PC-3 (cell line): ENCODE results near the gene ACTMAP. TPM values are rescaled to one million over a fixed set of nuclear protein-coding genes. Genes with fewer than 3 reads are reported as not detected.
"Not testable (repeated sequence)": the region's sequence is repeated elsewhere in the genome, so short reads cannot be mapped to it uniquely, and the experiment has no call there.

ENCODE experiments used
- ATAC-seq: fragments of 200-7000 bp; cut with Tn5 transposase; 2 replicates; pipeline ENCODE4 v1.9.1; 2020; ENCODE audit warnings: mild to moderate bottlenecking, moderate library complexity
- BruUV-seq: library from RNA; stranded (reverse); fragments of 400-500 nt; replicated peaks from 2 replicates; lab custom pipeline; 2021; lab: Mats Ljungman, UMichigan
- CTCF ChIA-PET: fragments of 300-600 bp; sonication (Branson Sonifier 250); formaldehyde crosslinking; loops from one replicate; lab custom pipeline; 2022; ENCODE audit warnings: antibody characterized with exemption; lab: Charles Lee
- POLR2A ChIA-PET: fragments of 300-600 bp; sonication (Branson Sonifier 250); formaldehyde crosslinking; loops from one replicate; lab custom pipeline; 2022; ENCODE audit warnings: antibody characterized with exemption; ENCODE audit not compliant: unreplicated experiment; lab: Charles Lee
- DNase-seq: peaks from one replicate; pipeline ENCODE4 v3.0.0-alpha.2; 2015
- H2AFZ ChIP-seq: fragments of 300-600 bp; sonication (generic); 2 replicates; pipeline ENCODE4 v1.6.0; 2016; ENCODE audit warnings: antibody characterized with exemption, low read length
- H3F3A ChIP-seq: fragments of 300-600 bp; sonication (generic); one replicate; pipeline ENCODE4 v1.6.0; 2017; ENCODE audit warnings: antibody characterized with exemption, low read length, control low read depth, mild to moderate bottlenecking; ENCODE audit not compliant: unreplicated experiment
- H3K27ac ChIP-seq: fragments of 300-600 bp; sonication (generic); 2 replicates; pipeline ENCODE4 v1.5.1; 2016; ENCODE audit warnings: mild to moderate bottlenecking, low read length
- H3K27me3 ChIP-seq: fragments of 300-600 bp; sonication (generic); 2 replicates; pipeline ENCODE4 v1.6.1; 2016; ENCODE audit warnings: low read length, mixed read lengths
- H3K36me3 ChIP-seq: fragments of 300-600 bp; sonication (generic); 2 replicates; pipeline ENCODE4 v1.6.1; 2016; ENCODE audit warnings: low read depth, mixed run types, low read length, mixed read lengths
- H3K4me1 ChIP-seq: fragments of 300-600 bp; sonication (generic); 2 replicates; pipeline ENCODE4 v1.5.1; 2016; ENCODE audit warnings: low read length; ENCODE audit not compliant: insufficient read depth
- H3K4me2 ChIP-seq: fragments of 300-600 bp; sonication (generic); 2 replicates; pipeline ENCODE4 v1.6.0; 2016; ENCODE audit warnings: low read length
- H3K4me3 ChIP-seq: fragments of 300-600 bp; sonication (generic); 2 replicates; pipeline ENCODE4 v1.5.1; 2016; ENCODE audit warnings: mild to moderate bottlenecking, low read length, mixed read lengths
- H3K79me2 ChIP-seq: fragments of 300-600 bp; sonication (generic); 2 replicates; pipeline ENCODE4 v1.6.1; 2017; ENCODE audit warnings: low read length, mixed read lengths
- H3K9ac ChIP-seq: fragments of 300-600 bp; sonication (generic); 2 replicates; pipeline ENCODE4 v1.6.0; 2016; ENCODE audit warnings: mild to moderate bottlenecking, low read length
- H3K9me2 ChIP-seq: fragments of 300-600 bp; sonication (generic); replicated peaks from 2 replicates; pipeline ENCODE4 v1.6.1; 2016; ENCODE audit warnings: mixed run types, low read length, mixed read lengths
- H3K9me3 ChIP-seq: fragments of 300-600 bp; sonication (generic); 2 replicates; pipeline ENCODE4 v1.6.1; 2016; ENCODE audit warnings: low read length, mixed read lengths
- H4K20me1 ChIP-seq: fragments of 300-600 bp; sonication (generic); 2 replicates; pipeline ENCODE4 v1.6.1; 2016; ENCODE audit warnings: low read length, mixed read lengths
- EZH2 ChIP-seq: fragments of 300-600 bp; sonication (generic); IDR thresholded peaks from one replicate; pipeline ENCODE4 v1.6.1; 2017; ENCODE audit warnings: antibody characterized with exemption, mild to moderate bottlenecking, low read length; ENCODE audit not compliant: unreplicated experiment
- EZH2phosphoT487 ChIP-seq: fragments of 300-600 bp; sonication (generic); IDR thresholded peaks from 2 replicates; pipeline ENCODE4 v1.6.1; 2018; ENCODE audit warnings: mild to moderate bottlenecking, antibody characterized with exemption, low read length, borderline replicate concordance
- intact Hi-C: fragments of 100-400 bp; cut with micrococcal nuclease; formaldehyde crosslinking; loops from 2 replicates; pipeline ENCODE4 v1.9.0; 2023
- total RNA-seq: library from RNA; depleted of rRNA; stranded (reverse); fragments of >200 nt; gene quantifications from 2 replicates; pipeline ENCODE4 v1.2.3, GENCODE V29; 2014
- TF ChIP-seq, protein P1 (sequence below): fragments of 300-600 bp; sonication (generic); conservative IDR thresholded peaks from 2 replicates; pipeline ENCODE4 v1.5.1; 2017; ENCODE audit warnings: antibody characterized with exemption, low read depth, mild to moderate bottlenecking, low read length

The ACTMAP gene
- total RNA-seq, 1 experiment from 2014 or later, result 0.40 TPM

DNA sequence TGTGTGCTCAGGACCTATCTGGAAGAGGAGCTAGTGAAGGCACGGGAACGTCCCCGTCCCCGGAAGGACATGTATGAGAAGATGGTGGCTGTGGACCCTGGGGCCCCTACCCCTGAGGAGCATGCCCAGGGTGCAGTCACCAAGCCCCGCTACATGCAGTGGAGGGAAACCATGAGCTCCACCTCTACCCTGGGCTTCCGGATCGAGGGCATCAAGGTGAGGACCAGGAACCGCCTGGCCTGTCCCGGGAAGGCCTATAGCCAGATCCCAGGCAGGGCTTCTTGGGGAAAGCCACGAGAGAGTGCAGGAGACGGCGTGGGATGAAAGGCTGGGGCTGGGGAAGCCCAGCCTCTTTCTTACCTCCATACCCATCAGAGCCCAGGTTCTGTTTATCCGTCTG, 17.1 kb downstream of the ACTMAP start:
- H4K20me1 ChIP-seq, result no peaks in the 10 kb centered on the region
- no peak overlapping the region for H3K27ac ChIP-seq
- ChIA-PET CTCF (no interaction called here), POLR2A (no interaction called here)
- H2AFZ ChIP-seq, result no peak overlapping the region
- H3K27me3 ChIP-seq, result no peaks in the 10 kb centered on the region
- intact Hi-C loops, result no loop called here
- no peak for DNase-seq
- TF ChIP-seq EZH2, result no peak
- TF ChIP-seq EZH2phosphoT487, result no peak
- TF ChIP-seq, protein P1, sequence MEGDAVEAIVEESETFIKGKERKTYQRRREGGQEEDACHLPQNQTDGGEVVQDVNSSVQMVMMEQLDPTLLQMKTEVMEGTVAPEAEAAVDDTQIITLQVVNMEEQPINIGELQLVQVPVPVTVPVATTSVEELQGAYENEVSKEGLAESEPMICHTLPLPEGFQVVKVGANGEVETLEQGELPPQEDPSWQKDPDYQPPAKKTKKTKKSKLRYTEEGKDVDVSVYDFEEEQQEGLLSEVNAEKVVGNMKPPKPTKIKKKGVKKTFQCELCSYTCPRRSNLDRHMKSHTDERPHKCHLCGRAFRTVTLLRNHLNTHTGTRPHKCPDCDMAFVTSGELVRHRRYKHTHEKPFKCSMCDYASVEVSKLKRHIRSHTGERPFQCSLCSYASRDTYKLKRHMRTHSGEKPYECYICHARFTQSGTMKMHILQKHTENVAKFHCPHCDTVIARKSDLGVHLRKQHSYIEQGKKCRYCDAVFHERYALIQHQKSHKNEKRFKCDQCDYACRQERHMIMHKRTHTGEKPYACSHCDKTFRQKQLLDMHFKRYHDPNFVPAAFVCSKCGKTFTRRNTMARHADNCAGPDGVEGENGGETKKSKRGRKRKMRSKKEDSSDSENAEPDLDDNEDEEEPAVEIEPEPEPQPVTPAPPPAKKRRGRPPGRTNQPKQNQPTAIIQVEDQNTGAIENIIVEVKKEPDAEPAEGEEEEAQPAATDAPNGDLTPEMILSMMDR, result no peak
- no peaks in the 10 kb centered on the region for H3K79me2 ChIP-seq
- no peak overlapping the region for H3K4me3 ChIP-seq
- H3F3A ChIP-seq, result no peaks in the 10 kb centered on the region
- no peak for ATAC-seq
- no peak overlapping the region for H3K4me2 ChIP-seq
- no peaks in the 10 kb centered on the region for H3K4me1 ChIP-seq
- H3K36me3 ChIP-seq, result peaks cover 22% of the 10 kb centered on the region
- BruUV-seq, result no TSS peak
- no peaks in the 10 kb centered on the region for H3K9me2 ChIP-seq
- no peak overlapping the region for H3K9ac ChIP-seq
- H3K9me3 ChIP-seq, result no peaks in the 10 kb centered on the region

DNA sequence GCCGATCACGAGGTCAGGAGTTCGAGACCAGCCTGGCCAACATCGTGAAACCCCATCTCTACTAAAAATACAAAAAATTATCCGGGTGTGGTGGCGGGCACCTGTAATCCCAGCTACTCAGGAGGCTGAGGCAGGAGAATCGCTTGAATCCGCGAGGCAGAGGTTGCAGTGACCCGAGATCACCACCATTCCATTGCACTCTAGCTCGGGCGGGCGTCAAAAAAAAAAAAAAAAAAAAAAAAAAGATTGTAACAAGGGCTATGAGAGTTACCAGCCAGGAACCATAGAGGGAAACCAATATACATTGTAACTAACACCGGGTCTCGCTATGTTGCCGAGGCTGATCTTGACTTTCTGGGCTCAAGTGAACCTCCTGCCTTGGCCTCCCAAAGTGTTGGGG, 18.0 kb downstream of the ACTMAP start:
- CTCF ChIA-PET, H3K4me1 ChIP-seq, H2AFZ ChIP-seq, DNase-seq, H4K20me1 ChIP-seq, H3K4me3 ChIP-seq, ATAC-seq, H3K9me3 ChIP-seq, H3F3A ChIP-seq, H3K27me3 ChIP-seq, BruUV-seq, H3K9me2 ChIP-seq, intact Hi-C loops, H3K27ac ChIP-seq, H3K9ac ChIP-seq, H3K79me2 ChIP-seq, POLR2A ChIA-PET, H3K4me2 ChIP-seq: not testable (repeated sequence)
- H3K36me3 ChIP-seq, result peaks cover 19% of the 10 kb centered on the region

DNA sequence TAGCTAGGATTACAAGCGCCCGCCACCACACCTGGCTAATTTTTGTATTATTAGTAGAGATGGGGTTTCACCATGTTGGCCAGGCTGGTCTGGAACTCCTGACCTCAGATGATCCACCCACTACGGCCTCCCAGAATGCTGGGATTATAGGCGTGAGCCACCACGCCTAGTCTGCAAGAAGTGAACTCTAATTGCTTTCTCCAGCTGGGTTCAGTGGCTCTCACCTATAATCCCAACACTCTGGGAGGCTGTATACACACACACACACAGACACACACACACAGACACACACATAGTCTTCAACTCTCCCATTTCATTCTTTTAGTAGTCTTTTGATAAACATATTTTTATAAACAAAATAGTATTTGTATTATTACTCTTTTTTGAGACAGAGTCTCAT, 20.2 kb downstream of the ACTMAP start:
- intact Hi-C loops, result not testable (repeated sequence)

DNA sequence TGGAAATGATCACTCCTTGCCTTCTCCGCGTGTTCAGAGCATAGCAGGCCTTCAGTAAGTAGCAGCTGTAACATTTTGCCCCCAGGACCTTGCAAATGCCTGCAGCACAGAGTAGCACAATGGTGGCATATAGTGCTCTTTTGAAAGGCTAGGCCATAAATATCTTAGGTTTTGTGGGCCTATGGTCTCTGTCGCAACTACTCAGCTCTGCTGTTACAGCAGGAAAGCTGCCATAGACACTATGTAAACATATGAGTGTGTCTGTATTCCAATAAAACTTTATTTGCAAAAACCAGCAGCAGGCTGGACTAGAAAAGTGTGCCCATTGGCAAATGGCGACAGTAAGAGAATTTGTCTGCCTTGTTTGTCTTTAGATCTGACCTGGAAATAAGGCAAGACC, 24.0 kb downstream of the ACTMAP start:
- no peak for TF ChIP-seq EZH2phosphoT487
- no peak for TF ChIP-seq EZH2
- TF ChIP-seq, protein P1, result no peak
- no peak overlapping the region for H3K9ac ChIP-seq
- CTCF ChIA-PET, result no interaction called here
- no peaks in the 10 kb centered on the region for H3F3A ChIP-seq
- no peak overlapping the region for H3K4me2 ChIP-seq
- DNase-seq (peak; percentile 17), ATAC-seq (no peak)
- no peaks in the 10 kb centered on the region for H3K9me3 ChIP-seq
- peaks cover 22% of the 10 kb centered on the region; the same call in 1 of the 2 replicates for H3K36me3 ChIP-seq
- H3K27me3 ChIP-seq, result no peaks in the 10 kb centered on the region
- H4K20me1 ChIP-seq, result no peaks in the 10 kb centered on the region; the same call in 1 of the 2 replicates
- H3K79me2 ChIP-seq, result peaks cover 31% of the 10 kb centered on the region
- POLR2A ChIA-PET, result no interaction called here
- no peak overlapping the region for H3K4me3 ChIP-seq
- H3K9me2 ChIP-seq, result no peaks in the 10 kb centered on the region
- no peak overlapping the region for H3K27ac ChIP-seq
- intact Hi-C loops, result no loop called here
- no peak overlapping the region for H2AFZ ChIP-seq
- peaks cover 12% of the 10 kb centered on the region for H3K4me1 ChIP-seq
- no TSS peak for BruUV-seq

More for the DNA sequence above, 20.2 kb downstream of the ACTMAP start:
- H3K4me1 ChIP-seq, H3K27ac ChIP-seq, DNase-seq, BruUV-seq, H3K9me3 ChIP-seq, POLR2A ChIA-PET, H3K9ac ChIP-seq, ATAC-seq, H3K9me2 ChIP-seq, H3K27me3 ChIP-seq, H2AFZ ChIP-seq, H3K4me2 ChIP-seq, H3K4me3 ChIP-seq, H4K20me1 ChIP-seq, CTCF ChIA-PET, H3K79me2 ChIP-seq, H3F3A ChIP-seq: not testable (repeated sequence)
- peaks cover 23% of the 10 kb centered on the region; the same call in 1 of the 2 replicates for H3K36me3 ChIP-seq
